Prostate gland (tissue), 2 donors: Measurements from ENCODE around the gene DNM3. TPM values are rescaled to one million over a fixed set of nuclear protein-coding genes. Genes with fewer than 3 reads are reported as not detected.

ENCODE experiments used
- DNase-seq: peaks from one replicate; pipeline ENCODE4 v3.0.0-alpha.2; 2019; ENCODE audit warnings: low spot score
- H3K27ac ChIP-seq, 2 donors: fragments of 200-600 bp; sonication (generic); 2 replicates each; pipeline ENCODE4 v1.5.1; 2017 to 2019
- H3K27me3 ChIP-seq: fragments of 200-600 bp; sonication (generic); replicated peaks from 2 replicates; pipeline ENCODE4 v1.5.1; 2019; ENCODE audit not compliant: insufficient read depth
- H3K36me3 ChIP-seq, 2 donors: fragments of 200-600 bp; sonication (generic); 1 replicate in 1 of 2; 2 replicates in 1 of 2; pipeline versions ENCODE4 v1.5.1 to v1.8.1; 2017 to 2019
- H3K4me1 ChIP-seq: fragments of 200-600 bp; sonication (generic); replicated peaks from 2 replicates; pipeline ENCODE4 v1.5.1; 2019
- H3K4me3 ChIP-seq, 2 donors: fragments of 200-600 bp; sonication (generic); 2 replicates each; pipeline ENCODE4 v1.5.1; 2017 to 2019
- H3K9me3 ChIP-seq: fragments of 200-600 bp; sonication (generic); 2 replicates; pipeline ENCODE4 v1.5.1; 2017
- POLR2A ChIP-seq: fragments of 450-650 bp; IDR thresholded peaks from one replicate; pipeline ENCODE4 v1.6.1; 2016; ENCODE audit warnings: antibody characterized with exemption, mild to moderate bottlenecking
- POLR2AphosphoS5 ChIP-seq: sonication (generic); formaldehyde crosslinking; IDR thresholded peaks from one replicate; pipeline ENCODE4 v1.6.1; 2017; ENCODE audit warnings: antibody characterized with exemption
- WGBS: methylation state at CpG from one replicate; pipeline ENCODE4 v1.1.5; 2018; 5-methylcytosine and 5-hydroxymethylcytosine counted together
- intact Hi-C: fragments of 100-400 bp; cut with DNase I; formaldehyde crosslinking; loops from one replicate; pipeline ENCODE4 v1.14.2; 2022
- total RNA-seq, 2 donors: library from RNA; depleted of rRNA; stranded (reverse); fragments of >200 nt; gene quantifications; one replicate each; pipeline ENCODE4 v1.1.0, GENCODE V29; 2016
- TF ChIP-seq, protein P1 (sequence below), 4 experiments: fragments of 200-600 bp in 2 of 4; fragments of 450-650 bp in 2 of 4; sonication (generic) in 2 of 4; IDR thresholded peaks; 1 replicate in 3 of 4; 2 replicates in 1 of 4; pipeline ENCODE4 v1.5.1; 2016 to 2019; ENCODE audit warnings: antibody characterized with exemption in 4 of 4, mild to moderate bottlenecking in 2 of 4, moderate library complexity in 2 of 4

DNM3 gene
- total RNA-seq, 2 donors from 2014 or later: 2.3 to 5.3 TPM

DNA sequence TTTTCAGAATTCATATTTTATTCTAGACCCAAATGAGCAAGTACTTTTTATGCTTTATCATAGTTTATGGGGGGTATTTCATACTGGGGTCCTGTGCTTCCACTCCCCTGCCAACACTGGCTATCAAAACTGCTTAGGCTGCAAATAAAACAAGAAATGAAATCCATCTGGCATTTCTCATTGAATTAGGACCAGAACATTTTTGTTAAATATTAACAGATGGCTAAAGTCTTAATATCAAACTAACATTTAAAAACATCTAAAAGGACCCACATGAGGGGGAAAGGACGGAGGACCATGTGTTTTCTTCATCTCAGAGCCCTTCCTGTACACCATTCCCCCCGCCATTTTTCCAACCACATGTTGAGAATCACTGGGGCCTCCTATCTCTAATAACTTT is 411.7 kb downstream of the DNM3 start:
- H3K27me3 ChIP-seq: no peaks in the 10 kb centered on the region
- no peaks in the 10 kb centered on the region for H3K36me3 ChIP-seq
- intact Hi-C loops: no loop called here
- no peak overlapping the region for H3K27ac ChIP-seq
- WGBS: 84% methylated on average over 2 of the region's 2 CpGs
- no peaks in the 10 kb centered on the region for H3K4me1 ChIP-seq
- TF ChIP-seq POLR2AphosphoS5 (no peak), POLR2A (no peak)
- TF ChIP-seq, protein P1, sequence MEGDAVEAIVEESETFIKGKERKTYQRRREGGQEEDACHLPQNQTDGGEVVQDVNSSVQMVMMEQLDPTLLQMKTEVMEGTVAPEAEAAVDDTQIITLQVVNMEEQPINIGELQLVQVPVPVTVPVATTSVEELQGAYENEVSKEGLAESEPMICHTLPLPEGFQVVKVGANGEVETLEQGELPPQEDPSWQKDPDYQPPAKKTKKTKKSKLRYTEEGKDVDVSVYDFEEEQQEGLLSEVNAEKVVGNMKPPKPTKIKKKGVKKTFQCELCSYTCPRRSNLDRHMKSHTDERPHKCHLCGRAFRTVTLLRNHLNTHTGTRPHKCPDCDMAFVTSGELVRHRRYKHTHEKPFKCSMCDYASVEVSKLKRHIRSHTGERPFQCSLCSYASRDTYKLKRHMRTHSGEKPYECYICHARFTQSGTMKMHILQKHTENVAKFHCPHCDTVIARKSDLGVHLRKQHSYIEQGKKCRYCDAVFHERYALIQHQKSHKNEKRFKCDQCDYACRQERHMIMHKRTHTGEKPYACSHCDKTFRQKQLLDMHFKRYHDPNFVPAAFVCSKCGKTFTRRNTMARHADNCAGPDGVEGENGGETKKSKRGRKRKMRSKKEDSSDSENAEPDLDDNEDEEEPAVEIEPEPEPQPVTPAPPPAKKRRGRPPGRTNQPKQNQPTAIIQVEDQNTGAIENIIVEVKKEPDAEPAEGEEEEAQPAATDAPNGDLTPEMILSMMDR (IDR thresholded peaks at IDR 0.05): no peak
- no peak overlapping the region for H3K4me3 ChIP-seq
- no peak for DNase-seq
- H3K9me3 ChIP-seq: no peaks in the 10 kb centered on the region

GRCh38 chr1:172254521-172255222 is 413.4 kb downstream of the DNM3 start:
- 54% methylated on average over 3 of the region's 3 CpGs for WGBS
- Histone ChIP-seq H3K9me3 (no peaks in the 10 kb centered on the region), H3K36me3 (no peaks in the 10 kb centered on the region), H3K4me3 (no peak overlapping the region), H3K4me1 (no peaks in the 10 kb centered on the region), H3K27me3 (no peaks in the 10 kb centered on the region), H3K27ac (no peak overlapping the region)
- intact Hi-C loops: no loop called here
- DNase-seq: no peak
- TF ChIP-seq, protein P1 (IDR thresholded peaks at IDR 0.05): no peak
- TF ChIP-seq POLR2AphosphoS5 (no peak), POLR2A (no peak)

GRCh38 chr1:172255223-172255560 is 413.9 kb downstream of the DNM3 start:
- Histone ChIP-seq H3K27me3 (no peaks in the 10 kb centered on the region), H3K27ac (no peak overlapping the region), H3K4me1 (no peaks in the 10 kb centered on the region), H3K9me3 (no peaks in the 10 kb centered on the region), H3K4me3 (no peak overlapping the region), H3K36me3 (no peaks in the 10 kb centered on the region)
- no peak for TF ChIP-seq POLR2AphosphoS5
- no peak for TF ChIP-seq POLR2A
- TF ChIP-seq, protein P1 (IDR thresholded peaks at IDR 0.05): no peak
- intact Hi-C loops: no loop called here
- DNase-seq: no peak

- Histone ChIP-seq H3K36me3 (no peaks in the 10 kb centered on the region), H3K27ac (no peak overlapping the region), H3K4me1 (no peaks in the 10 kb centered on the region), H3K4me3 (no peak overlapping the region), H3K27me3 (no peaks in the 10 kb centered on the region), H3K9me3 (no peaks in the 10 kb centered on the region)
- WGBS: 95% methylated on average over 1 of the region's 1 CpG
- DNase-seq: no peak
- no peak for TF ChIP-seq POLR2AphosphoS5
- no peak for TF ChIP-seq POLR2A
- TF ChIP-seq, protein P1 (IDR thresholded peaks at IDR 0.05): no peak
- intact Hi-C loops: no loop called here
Observed at GRCh38 chr1:172265905-172266304, 424.6 kb downstream of the DNM3 start.

GRCh38 chr1:172266528-172267174 is 425.4 kb downstream of the DNM3 start:
- Histone ChIP-seq H3K36me3 (no peaks in the 10 kb centered on the region), H3K4me1 (no peaks in the 10 kb centered on the region), H3K4me3 (no peak overlapping the region), H3K27ac (no peak overlapping the region), H3K27me3 (no peaks in the 10 kb centered on the region), H3K9me3 (no peaks in the 10 kb centered on the region)
- no peak for DNase-seq
- TF ChIP-seq POLR2A: no peak
- TF ChIP-seq POLR2AphosphoS5: no peak
- TF ChIP-seq, protein P1 (IDR thresholded peaks at IDR 0.05): no peak
- intact Hi-C loops: no loop called here
- WGBS: 95% methylated on average over 1 of the region's 1 CpG
